H9 (cell line): ENCODE data around the gene TMED6. TPM values are rescaled to one million over a fixed set of nuclear protein-coding genes. Genes with fewer than 3 reads are reported as not detected.

Experiments used
- DNase-seq: peaks from one replicate; pipeline ENCODE4 v3.0.0-alpha.2; 2017
- H2AFZ ChIP-seq: one replicate; pipeline ENCODE4 v1.6.1; 2013; ENCODE audit warnings: mild to moderate bottlenecking, low read length, control low read depth, moderate library complexity
- H2AK5ac ChIP-seq: 2 replicates; pipeline ENCODE4 v1.6.1; 2013; ENCODE audit warnings: low read length, control low read depth, mixed read lengths; ENCODE audit not compliant: insufficient read length
- H2BK120ac ChIP-seq: one replicate; pipeline ENCODE4 v1.6.1; 2013; ENCODE audit warnings: low read depth, mild to moderate bottlenecking, low read length, control low read depth, inconsistent platforms; ENCODE audit not compliant: poor library complexity, severe bottlenecking
- H2BK12ac ChIP-seq: 2 replicates; pipeline ENCODE4 v1.6.1; 2013; ENCODE audit warnings: low read length, control low read depth, mixed read lengths, low read depth; ENCODE audit not compliant: insufficient read length
- H2BK15ac ChIP-seq: 2 replicates; pipeline ENCODE4 v1.6.1; 2013; ENCODE audit warnings: low read depth, low read length, control low read depth
- H2BK20ac ChIP-seq: one replicate; pipeline ENCODE4 v1.6.1; 2013; ENCODE audit warnings: low read depth, mild to moderate bottlenecking, low read length, control low read depth, inconsistent platforms; ENCODE audit not compliant: poor library complexity, severe bottlenecking
- H2BK5ac ChIP-seq: 2 replicates; pipeline ENCODE4 v1.6.1; 2013; ENCODE audit warnings: low read length, control low read depth, mixed read lengths; ENCODE audit not compliant: insufficient read length
- H3K14ac ChIP-seq: 2 replicates; pipeline ENCODE4 v1.6.1; 2013; ENCODE audit warnings: low read length, control low read depth; ENCODE audit not compliant: insufficient read depth
- H3K18ac ChIP-seq: 2 replicates; pipeline ENCODE4 v1.6.1; 2013; ENCODE audit warnings: low read depth, mild to moderate bottlenecking, mixed read lengths, low read length, control low read depth; ENCODE audit not compliant: insufficient read length
- H3K23ac ChIP-seq: 2 replicates; pipeline ENCODE4 v1.6.1; 2013; ENCODE audit warnings: low read length, control low read depth, mixed read lengths, low read depth; ENCODE audit not compliant: insufficient read length
- H3K23me2 ChIP-seq: 2 replicates; pipeline ENCODE4 v1.6.1; 2013; ENCODE audit warnings: low read depth, mild to moderate bottlenecking, mixed read lengths, low read length, control low read depth; ENCODE audit not compliant: insufficient read length, poor library complexity, severe bottlenecking
- H3K27ac ChIP-seq: 2 replicates; pipeline ENCODE4 v1.5.1; 2013; ENCODE audit warnings: low read length, control low read depth, mixed read lengths, low read depth; ENCODE audit not compliant: insufficient read length
- H3K27me3 ChIP-seq: 2 replicates; pipeline ENCODE4 v1.6.1; 2013; ENCODE audit warnings: low read length, control low read depth, inconsistent platforms; ENCODE audit not compliant: insufficient read depth
- H3K4ac ChIP-seq: 2 replicates; pipeline ENCODE4 v1.6.1; 2013; ENCODE audit warnings: low read depth, mild to moderate bottlenecking, control low read depth, inconsistent platforms, low read length, moderate library complexity
- H3K4me1 ChIP-seq: 2 replicates; pipeline ENCODE4 v1.6.1; 2013; ENCODE audit warnings: low read length, control low read depth, inconsistent platforms; ENCODE audit not compliant: insufficient read depth
- H3K4me2 ChIP-seq: 2 replicates; pipeline ENCODE4 v1.6.1; 2013; ENCODE audit warnings: low read length, control low read depth, mixed read lengths; ENCODE audit not compliant: insufficient read length, insufficient read depth
- H3K56ac ChIP-seq: 2 replicates; pipeline ENCODE4 v1.6.1; 2013; ENCODE audit warnings: low read depth, mild to moderate bottlenecking, mixed read lengths, low read length, control low read depth; ENCODE audit not compliant: insufficient read length
- H3K79me1 ChIP-seq: 2 replicates; pipeline ENCODE4 v1.6.1; 2013; ENCODE audit warnings: low read depth, mild to moderate bottlenecking, moderate library complexity, low read length, control low read depth, inconsistent platforms; ENCODE audit not compliant: insufficient read depth, poor library complexity, severe bottlenecking
- H3K79me2 ChIP-seq: 2 replicates; pipeline ENCODE4 v1.6.1; 2013; ENCODE audit warnings: low read length, control low read depth, inconsistent platforms; ENCODE audit not compliant: insufficient read depth
- H3K9ac ChIP-seq: 2 replicates; pipeline ENCODE4 v1.6.1; 2013; ENCODE audit warnings: low read length, control low read depth, mixed read lengths; ENCODE audit not compliant: insufficient read length; ENCODE audit errors: extremely low read depth
- H3K9me3 ChIP-seq: one replicate; pipeline ENCODE4 v1.6.1; 2013; ENCODE audit warnings: low read depth, low read length, inconsistent platforms; ENCODE audit not compliant: control insufficient read depth
- H3T11ph ChIP-seq: one replicate; pipeline ENCODE4 v1.6.1; 2013; ENCODE audit warnings: mild to moderate bottlenecking, low read length, control low read depth, inconsistent platforms
- H4K20me1 ChIP-seq: one replicate; pipeline ENCODE4 v1.6.1; 2013; ENCODE audit not compliant: control insufficient read depth, insufficient read length, insufficient read depth
- H4K5ac ChIP-seq: 2 replicates; pipeline ENCODE4 v1.6.1; 2013; ENCODE audit warnings: low read depth, mild to moderate bottlenecking, mixed read lengths, low read length, control low read depth; ENCODE audit not compliant: insufficient read length
- H4K8ac ChIP-seq: replicated peaks from 2 replicates; pipeline ENCODE4 v1.6.1; 2013; ENCODE audit warnings: low read length, control low read depth, mixed read lengths, low read depth; ENCODE audit not compliant: insufficient read length
- H4K91ac ChIP-seq: 2 replicates; pipeline ENCODE4 v1.6.1; 2013; ENCODE audit warnings: low read depth, mild to moderate bottlenecking, moderate library complexity, mixed read lengths, low read length, control low read depth; ENCODE audit not compliant: insufficient read length
- H3K27ac Mint-ChIP-seq, 3 experiments: 2 replicates in 2 of 3; 3 replicates in 1 of 3; pipeline ENCODE4 v1.8.0; 2020 to 2021; ENCODE audit warnings: mixed read lengths in 3 of 3, mild to moderate bottlenecking in 1 of 3, moderate library complexity in 1 of 3
- H3K27me3 Mint-ChIP-seq: 2 replicates; pipeline ENCODE4 v1.8.0; 2021; ENCODE audit warnings: low read depth, mild to moderate bottlenecking, moderate library complexity, mixed read lengths
- H3K36me3 Mint-ChIP-seq, 3 experiments: 2 replicates in 2 of 3; 3 replicates in 1 of 3; pipeline ENCODE4 v1.8.0; 2020 to 2021; ENCODE audit warnings: low read depth in 3 of 3, mixed read lengths in 3 of 3; ENCODE audit not compliant: insufficient read depth in 1 of 3
- H3K4me1 Mint-ChIP-seq, 2 experiments: 2 replicates each; pipeline ENCODE4 v1.8.0; 2020; ENCODE audit warnings: mixed read lengths in 2 of 2
- H3K4me3 Mint-ChIP-seq, 2 experiments: 2 replicates in 1 of 2; 3 replicates in 1 of 2; pipeline ENCODE4 v1.8.0; 2020 to 2021; ENCODE audit warnings: mild to moderate bottlenecking in 2 of 2, mixed read lengths in 2 of 2, moderate library complexity in 1 of 2
- H3K9me3 Mint-ChIP-seq, 2 experiments: 2 replicates in 1 of 2; 3 replicates in 1 of 2; pipeline ENCODE4 v1.8.0; 2020; ENCODE audit warnings: mild to moderate bottlenecking in 2 of 2, mixed read lengths in 2 of 2, moderate library complexity in 1 of 2
- CTCF ChIP-seq: fragments of 200-600 bp; sonication (generic); conservative IDR thresholded peaks from 3 replicates; pipeline ENCODE4 v1.8.0; 2021; ENCODE audit warnings: antibody characterized with exemption, mild to moderate bottlenecking
- WGBS: extraction: QIAGEN DNeasy Blood & Tissue Kit; methylation state at CpG from one replicate; pipeline ENCODE4 v1.1.7; 2013; ENCODE audit warnings: missing lambda C conversion rate, low lambda C conversion rate, mixed read lengths; ENCODE audit not compliant: insufficient read length; ENCODE audit errors: extremely low coverage; 5-methylcytosine and 5-hydroxymethylcytosine counted together
- total RNA-seq: library from RNA; stranded (reverse); gene quantifications from 2 replicates; pipeline ENCODE4 v1.2.1, GENCODE V29; 2021

Gene TMED6
- total RNA-seq, 1 experiment from 2014 or later: 0.31 TPM

GRCh38 chr16:69324585-69325253 lies 26.9 kb downstream of the TMED6 start:
- H2AK5ac ChIP-seq: no peak overlapping the region
- H3K4me2 ChIP-seq: no peak overlapping the region
- no peak overlapping the region for H2BK20ac ChIP-seq
- H2BK15ac ChIP-seq: no peak overlapping the region
- H2BK120ac ChIP-seq: no peak overlapping the region
- no peak for TF ChIP-seq CTCF
- no peaks in the 10 kb centered on the region for H3K27me3 ChIP-seq
- H3K23ac ChIP-seq: no peak overlapping the region
- H3K4me1 Mint-ChIP-seq: peaks cover 18 to 23% of the 10 kb centered on the region in 2 experiments
- H2BK12ac ChIP-seq: no peak overlapping the region
- 0 out of 5 replicates have a peak overlapping the region, but pooled peaks of 1 of the 2 experiments have one; percentile 29 for H3K4me3 Mint-ChIP-seq
- no peak overlapping the region for H2BK5ac ChIP-seq
- no peaks in the 10 kb centered on the region for H3K4me1 ChIP-seq
- H4K20me1 ChIP-seq: peaks cover 2% of the 10 kb centered on the region
- no peaks in the 10 kb centered on the region; the same call in 1 of the 2 replicates for H3K27me3 Mint-ChIP-seq
- no peak overlapping the region for H4K91ac ChIP-seq
- no peak overlapping the region for H3K27ac ChIP-seq
- H3K18ac ChIP-seq: no peak overlapping the region
- no peak overlapping the region for H3K14ac ChIP-seq
- H3K9me3 Mint-ChIP-seq: no peaks in the 10 kb centered on the region
- no peak overlapping the region for H3K4ac ChIP-seq
- H3K9ac ChIP-seq: no peak overlapping the region
- H3K79me2 ChIP-seq: peaks cover 16% of the 10 kb centered on the region; the same call in 1 of the 2 replicates
- peaks cover 46 to 97% (median 82%) of the 10 kb centered on the region in 3 experiments for H3K36me3 Mint-ChIP-seq
- H3K79me1 ChIP-seq: peaks cover 5% of the 10 kb centered on the region
- no peak overlapping the region for H3K56ac ChIP-seq
- peaks cover 6% of the 10 kb centered on the region for H3K23me2 ChIP-seq
- WGBS: no CpG with 5 or more reads among the region's 10 CpGs
- H4K8ac ChIP-seq: no peak overlapping the region
- peak overlapping the region in 1 of 3 experiments; percentile 60; a peak in 1 of 7 replicates for H3K27ac Mint-ChIP-seq
- DNase-seq: no peak
- no peak overlapping the region for H4K5ac ChIP-seq
- H3T11ph ChIP-seq: no peak overlapping the region
- H3K9me3 ChIP-seq: no peaks in the 10 kb centered on the region
- H2AFZ ChIP-seq: no peak overlapping the region
